Activated CD4-positive, CD25-positive, alpha-beta regulatory T cell treated with anti-CD3 and anti-CD28 coated beads, Interleukin-2, amount 50 U/mL, for 16 hours (primary cell): ENCODE measurements around the gene RCL1.
"Not testable (repeated sequence)": the region's sequence is repeated elsewhere in the genome, so short reads cannot be mapped to it uniquely, and the experiment has no call there.

Experiments used
- DNase-seq: peaks from one replicate; pipeline ENCODE4 v3.0.0-alpha.2; 2020; ENCODE audit warnings: low read depth, low spot score

The RCL1 gene

DNA sequence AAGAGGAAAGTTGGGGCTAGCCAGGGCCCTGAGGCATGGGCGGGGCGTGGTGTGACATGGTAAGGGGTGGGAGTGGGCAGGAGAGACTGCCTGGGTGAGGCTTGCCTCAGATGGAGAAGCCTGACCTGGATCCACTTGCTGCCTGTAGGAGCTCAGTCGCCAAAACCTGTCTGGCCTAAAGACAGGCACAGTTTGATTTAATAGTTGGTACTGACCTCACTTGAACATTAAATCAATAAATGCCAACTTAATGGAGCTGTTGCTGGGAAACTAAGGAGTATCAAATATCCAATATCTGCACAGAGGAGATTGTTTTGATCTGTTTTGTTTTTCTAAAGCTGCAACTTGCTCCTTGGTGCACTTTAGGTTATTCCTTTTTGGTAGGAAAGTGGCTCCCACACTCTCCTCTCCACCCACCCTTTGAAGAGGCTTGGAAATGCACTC, 86.4 kb downstream of the RCL1 start:
- DNase-seq, result no peak

DNA sequence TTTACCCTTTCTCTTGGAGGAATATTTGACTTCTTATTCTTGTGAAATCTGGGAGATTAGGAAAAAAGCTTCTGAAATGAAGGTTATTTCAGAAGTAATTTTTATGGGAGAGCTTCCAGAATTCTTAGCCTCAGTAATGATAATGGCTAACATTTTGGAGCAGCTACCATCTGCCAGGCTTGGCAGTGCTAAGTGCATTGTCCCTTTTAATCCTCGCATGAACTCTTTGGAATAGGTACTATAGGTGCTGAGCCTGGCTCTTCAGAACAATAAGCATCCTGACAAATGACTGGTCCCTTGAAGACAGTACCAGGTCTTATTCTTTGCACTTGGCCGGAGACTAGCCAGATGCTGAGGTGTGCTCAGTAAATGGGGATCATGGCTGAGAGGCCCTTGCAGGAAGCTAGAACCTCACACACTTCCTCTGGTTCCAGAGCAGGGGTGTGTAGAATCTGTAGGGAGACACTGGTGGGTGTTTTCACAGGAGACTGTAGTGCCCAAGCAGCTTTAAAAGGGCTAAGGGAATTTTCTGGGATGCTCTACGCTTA, 90.7 kb downstream of the RCL1 start:
- DNase-seq, result no peak

DNA sequence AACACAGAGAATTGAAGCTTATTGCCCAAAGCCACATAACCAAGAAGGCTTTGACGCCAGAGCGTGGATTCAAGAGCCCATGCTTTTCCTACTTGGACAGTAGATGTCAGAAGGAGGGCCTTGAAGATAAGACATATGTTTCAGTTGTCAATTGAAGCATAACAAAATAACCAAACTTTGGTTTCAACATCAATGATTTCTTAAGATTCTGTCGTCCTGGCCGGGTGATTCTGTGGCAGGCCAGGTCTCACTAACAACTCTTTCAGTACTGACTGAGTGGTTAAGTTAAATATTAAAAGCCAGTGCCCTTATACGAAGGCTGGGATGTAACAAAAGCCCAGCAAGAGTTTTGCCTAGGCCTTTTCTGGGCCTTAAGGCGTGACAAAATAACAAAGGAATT, 94.0 kb downstream of the RCL1 start:
- DNase-seq, result no peak

DNA sequence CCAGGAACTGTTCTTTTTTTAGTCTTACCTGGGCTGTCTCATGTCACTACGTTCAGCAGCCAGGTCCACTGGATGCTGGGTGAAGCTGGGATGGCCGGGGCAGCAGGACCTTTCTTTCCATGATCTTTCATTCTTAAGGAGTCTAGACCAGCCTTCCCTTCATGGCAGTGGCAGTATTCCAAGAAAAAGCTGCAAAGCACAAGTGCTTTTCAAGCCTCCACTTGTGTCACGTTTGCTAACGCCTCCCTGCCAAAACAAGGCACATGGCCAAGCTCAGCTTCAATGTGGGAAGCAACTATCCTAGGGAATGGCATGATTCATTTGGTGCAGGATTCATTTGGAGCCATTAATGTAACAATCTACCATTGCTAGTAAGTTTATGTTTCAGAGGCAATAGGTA, 94.8 kb downstream of the RCL1 start:
- DNase-seq, result no peak

DNA sequence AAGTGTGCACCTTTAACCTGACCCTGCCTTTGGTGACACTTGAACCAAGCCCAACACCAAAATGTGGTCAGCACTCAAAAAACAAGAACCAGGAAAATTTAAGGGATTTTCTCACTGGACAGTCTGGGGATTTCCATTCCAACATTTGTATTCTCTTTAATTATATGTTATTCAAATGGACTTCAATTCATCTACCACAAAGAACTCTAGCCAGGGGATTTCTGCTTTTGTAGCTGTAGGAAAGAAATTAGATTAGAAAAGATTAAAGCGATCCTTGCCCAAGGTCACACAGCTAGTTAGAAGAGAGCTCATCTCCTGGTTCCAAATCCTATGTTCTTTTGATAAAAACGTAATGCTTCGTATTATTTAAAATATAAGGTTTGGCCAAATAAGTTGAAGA, 97.5 kb downstream of the RCL1 start:
- DNase-seq, result no peak

DNA sequence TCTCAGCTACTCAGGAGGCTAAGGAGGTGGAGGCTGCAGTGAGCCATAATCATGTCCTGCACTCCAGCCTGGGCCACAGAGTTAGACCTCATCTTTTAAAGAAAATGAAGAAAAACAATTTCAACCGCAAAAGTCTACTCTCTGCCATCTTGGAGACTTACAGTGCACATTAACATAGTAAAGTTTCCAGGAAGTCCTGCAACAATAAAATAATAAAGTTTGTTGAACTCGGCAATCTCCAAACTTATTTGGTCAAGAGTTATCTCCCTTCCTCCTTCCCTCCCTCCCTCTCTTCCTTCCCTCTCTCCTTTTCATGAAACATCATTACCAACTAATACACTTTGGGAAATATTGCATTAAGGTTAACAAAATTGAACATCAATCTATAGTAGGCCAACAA, 98.2 kb downstream of the RCL1 start:
- no peak for DNase-seq

DNA sequence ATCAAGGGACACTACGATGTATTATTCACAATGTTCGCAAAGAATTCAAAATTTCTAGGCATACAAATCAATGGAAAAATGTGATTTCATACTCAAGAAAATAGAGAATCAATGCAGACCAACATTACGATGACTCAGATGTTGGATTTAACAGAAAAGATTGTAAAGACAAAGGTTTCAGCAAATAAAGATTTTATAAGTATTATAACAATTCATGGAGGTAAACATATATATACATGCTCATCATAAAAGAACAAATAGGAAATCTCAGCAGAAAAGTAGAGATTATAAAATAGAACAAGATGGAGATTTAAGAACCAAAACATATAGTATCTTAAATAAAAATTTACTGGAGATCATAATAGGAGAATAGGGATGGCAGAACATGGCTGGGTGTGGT, 98.9 kb downstream of the RCL1 start:
- no peak for DNase-seq

DNA sequence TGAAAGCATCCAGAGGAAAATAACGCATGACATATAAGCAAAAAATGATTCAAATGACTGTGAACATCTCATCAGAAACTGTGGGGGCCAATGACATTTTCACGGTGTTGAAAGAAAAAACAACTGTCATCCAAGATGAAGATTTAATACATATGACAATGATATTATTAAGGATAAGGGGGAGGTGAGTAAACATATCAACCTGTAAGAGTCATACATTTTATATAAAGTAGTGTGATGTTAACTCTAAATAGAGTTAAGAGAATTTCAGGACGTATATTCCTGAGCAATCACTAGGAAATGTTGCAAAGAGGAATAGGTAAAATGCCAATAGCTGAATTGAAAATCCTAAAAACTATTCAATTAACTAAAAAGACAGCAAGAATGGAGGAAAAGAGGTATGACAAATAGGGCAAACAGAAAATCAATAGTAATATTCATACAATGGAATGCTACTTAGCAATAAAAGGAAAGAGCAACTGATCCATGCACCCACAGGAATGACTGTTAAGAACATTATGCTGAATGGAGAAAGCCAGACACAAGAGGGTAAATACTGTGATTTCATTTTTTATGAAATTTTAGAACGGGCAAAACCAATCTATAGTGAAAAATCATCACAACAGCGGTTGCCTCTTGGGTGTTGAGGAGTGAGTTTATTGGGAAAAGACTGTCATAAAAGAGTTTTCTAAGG, 99.9 kb downstream of the RCL1 start:
- no peak for DNase-seq

DNA sequence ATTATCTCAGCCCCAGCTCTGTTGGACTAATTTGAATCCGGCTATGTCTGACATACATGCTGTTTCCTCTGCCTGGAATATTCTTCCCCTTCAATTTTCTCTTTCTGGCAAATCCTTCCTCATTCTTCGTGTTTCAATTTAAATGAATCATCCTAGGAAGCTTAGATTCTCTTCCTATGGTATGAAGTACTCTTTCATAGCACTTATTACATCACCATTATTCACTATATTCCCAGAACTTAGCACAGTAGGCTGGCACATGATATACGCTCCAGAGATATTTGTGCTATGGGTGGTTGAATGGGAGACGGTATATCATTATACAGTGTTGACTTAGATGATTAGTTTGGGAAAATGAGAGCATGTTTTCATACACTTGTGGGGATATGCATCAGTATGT, 101.3 kb downstream of the RCL1 start:
- DNase-seq, result no peak

DNA sequence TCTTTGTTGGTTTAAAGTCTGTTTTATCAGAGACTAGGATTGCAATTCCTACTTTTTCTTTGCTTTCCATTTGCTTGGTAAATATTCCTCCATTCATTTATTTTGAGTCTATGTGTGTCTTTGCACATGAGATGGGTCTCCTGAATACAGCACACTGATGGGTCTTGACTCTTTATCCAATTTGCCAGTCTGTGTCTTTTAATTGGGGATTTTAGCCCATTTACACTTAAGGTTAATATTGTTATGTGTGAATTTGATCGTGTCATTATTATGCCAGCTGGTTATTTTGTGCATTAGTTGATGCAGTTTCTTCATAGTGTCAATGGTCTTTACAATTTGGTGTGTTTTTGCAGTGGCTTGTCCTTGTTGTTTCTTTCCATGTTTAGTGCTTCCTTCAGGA, 107.1 kb downstream of the RCL1 start:
- DNase-seq, result not testable (repeated sequence)

DNA sequence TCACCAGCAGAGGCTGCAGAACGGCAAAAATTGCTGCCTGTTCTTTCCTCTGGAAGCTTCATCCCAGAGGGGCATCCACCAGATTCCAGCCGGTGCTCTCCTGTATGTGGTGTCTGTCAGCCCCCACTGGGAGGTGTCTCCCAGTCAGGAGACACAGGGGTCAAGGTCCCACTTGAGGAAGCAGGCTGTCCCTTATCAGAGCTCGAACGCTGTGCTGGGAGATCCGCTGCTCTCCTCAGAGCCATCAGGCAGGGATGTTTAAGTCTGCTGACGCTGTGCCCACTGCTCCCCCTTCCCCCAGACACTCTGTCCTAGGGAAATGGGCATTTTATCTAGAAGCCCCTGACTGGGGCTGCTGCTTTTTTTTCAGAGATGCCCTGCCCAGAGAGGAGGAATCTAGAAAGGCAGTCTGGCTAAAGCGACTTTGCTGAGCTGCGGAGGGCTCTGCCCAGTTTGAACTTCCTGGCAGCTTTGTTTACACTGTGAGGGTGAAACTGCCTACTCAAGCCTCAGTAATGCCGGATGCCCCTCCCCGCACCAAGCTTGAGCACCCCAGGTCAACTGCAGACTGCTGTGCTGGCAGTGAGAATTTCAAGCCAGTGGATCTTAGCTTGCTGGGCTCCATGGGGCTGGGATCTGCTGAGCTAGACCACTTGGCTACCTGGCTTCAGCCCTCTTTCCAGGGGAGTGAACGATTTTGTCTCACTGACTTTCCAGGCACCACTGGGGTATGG, 108.8 kb downstream of the RCL1 start:
- not testable (repeated sequence) for DNase-seq

DNA sequence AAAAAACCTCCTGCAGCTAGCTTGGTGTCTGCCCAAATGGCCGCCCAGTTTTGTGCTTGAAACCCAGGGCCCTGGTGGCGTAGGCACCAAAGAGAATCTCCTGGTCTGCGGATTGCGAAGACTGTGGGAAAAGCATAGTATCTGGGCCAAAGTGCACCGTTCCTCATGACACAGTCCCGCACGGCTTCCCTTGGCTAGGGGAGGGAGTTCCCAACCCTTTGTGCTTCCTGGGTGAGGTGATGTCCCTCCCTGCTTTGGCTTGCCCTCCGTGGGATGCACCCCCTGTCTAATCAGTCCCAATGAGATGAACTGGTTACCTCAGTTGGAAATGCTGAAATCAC, 109.4 kb downstream of the RCL1 start:
- DNase-seq, result no peak

DNA sequence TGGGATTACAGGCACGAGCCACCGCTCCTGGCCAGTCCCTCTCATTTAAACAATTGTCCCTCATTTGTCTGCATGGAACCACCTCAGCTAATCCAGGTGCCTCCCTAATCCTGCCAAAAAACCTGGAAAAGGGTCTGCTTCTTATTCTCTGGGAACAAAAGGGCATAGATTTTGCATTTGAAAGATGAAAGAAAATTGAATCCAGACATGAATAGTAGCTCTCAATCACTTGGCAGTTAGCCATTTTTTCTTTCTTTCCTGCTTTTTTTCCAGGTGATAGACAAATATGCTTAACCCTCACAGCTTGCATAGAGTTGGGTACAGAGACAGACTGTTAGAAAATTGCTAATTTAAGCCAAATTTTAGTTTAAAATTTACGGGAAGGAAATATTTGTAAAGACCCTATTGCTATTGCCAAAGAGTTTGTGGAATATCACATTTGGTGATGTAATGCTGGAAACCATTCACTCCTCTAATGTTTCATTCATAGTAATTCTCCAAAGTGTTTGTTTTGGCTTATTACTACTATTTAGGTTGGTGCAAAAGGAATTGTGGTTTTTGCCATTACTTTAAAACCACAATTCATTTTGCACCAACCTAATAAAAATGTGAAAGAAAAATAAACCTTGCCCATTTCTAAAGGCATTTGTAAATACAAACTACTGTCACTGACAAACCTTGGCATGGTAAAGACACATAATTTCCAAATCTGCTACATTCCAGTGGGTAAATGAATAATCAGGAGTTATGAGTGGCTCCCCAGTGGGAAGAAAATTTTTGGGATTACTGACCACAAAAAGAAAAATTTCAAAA, 111.8 kb downstream of the RCL1 start:
- DNase-seq, result no peak

DNA sequence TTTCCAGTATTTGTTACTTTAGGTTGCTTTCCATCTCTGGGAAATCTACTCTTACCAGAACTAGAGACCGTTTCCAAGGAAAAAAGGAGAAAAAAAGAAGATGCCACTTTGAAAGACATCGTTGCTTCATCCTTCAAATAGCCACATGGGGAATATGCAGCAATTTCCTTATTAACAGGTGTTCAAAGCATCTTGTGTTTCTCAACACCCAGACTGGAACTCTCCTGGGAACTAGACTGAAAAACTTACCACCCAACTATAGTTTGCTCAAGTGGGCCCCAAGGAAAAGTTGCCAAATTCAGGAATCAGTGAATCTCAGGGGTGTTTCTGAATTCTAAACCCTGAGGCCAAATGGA, 112.4 kb downstream of the RCL1 start:
- no peak for DNase-seq
